HG03095 (cell line): ENCODE data around the gene EPHA8.

ENCODE experiments used
- ATAC-seq: cut with Tn5 transposase; IDR thresholded peaks from one replicate; pipeline ENCODE4 v1.9.1; 2021; ENCODE audit warnings: moderate library complexity; ENCODE audit not compliant: unreplicated experiment

The EPHA8 gene

GRCh38 chr1:22587247-22587646 lies 24.0 kb downstream of the EPHA8 start:
- no peak for ATAC-seq

DNA sequence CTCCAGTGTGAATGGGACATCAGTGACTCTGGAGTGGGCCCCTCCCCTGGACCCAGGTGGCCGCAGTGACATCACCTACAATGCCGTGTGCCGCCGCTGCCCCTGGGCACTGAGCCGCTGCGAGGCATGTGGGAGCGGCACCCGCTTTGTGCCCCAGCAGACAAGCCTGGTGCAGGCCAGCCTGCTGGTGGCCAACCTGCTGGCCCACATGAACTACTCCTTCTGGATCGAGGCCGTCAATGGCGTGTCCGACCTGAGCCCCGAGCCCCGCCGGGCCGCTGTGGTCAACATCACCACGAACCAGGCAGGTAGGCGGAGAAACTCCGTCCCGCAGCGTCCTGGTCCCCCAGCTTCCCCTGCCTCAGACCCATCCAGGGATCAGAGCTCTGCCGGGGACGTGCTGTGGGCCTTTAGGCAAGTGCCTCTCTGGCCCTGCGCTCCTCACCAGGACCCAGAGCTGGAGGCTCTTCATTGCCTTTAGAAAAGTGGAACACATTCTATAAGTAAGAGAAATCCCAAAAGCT lies 25.7 kb downstream of the EPHA8 start:
- no peak for ATAC-seq

DNA sequence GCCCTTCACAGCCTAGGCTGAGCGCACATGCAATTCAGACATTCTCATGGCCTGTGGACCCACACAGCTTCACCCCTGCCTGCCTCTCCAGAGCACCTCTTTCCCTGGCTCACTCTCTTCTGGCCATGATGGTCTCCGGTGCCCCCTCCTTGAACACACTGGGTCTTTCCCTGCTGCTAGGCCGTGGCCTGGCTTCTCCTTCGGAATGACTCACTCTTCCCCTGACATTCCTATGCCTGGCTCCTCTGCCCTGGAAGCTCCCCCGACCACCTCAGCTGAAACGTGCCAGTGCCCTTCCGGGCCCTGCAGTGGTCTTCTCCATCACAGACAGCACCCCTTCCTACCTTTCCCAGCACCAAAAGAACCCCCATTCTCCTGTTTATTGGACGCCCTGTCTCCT lies 28.3 kb downstream of the EPHA8 start:
- ATAC-seq = no peak

DNA sequence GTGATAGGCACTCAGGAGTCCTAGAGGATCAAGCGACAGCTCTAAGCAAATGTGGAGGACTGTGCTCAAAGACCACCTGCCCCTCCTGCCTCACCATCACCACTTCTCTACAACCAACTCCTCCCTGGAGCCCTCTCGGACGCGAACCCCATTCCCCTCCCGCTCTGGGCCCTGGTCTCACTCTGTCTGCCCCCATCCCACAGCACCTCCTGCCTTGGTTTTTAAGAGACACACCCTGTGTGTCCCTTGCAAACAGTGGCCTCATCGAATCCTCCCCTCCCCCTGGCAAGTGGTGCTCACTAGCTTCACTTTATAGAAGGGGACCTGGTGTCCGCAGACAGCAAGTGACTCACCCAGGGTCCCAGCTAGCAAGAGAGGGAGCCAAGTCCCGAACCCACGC lies 28.8 kb downstream of the EPHA8 start:
- ATAC-seq = no peak

- ATAC-seq = no peak
Observed at GRCh38 chr1:22592919-22593790, 29.9 kb downstream of the EPHA8 start.

GRCh38 chr1:22594396-22594795 lies 31.1 kb downstream of the EPHA8 start:
- ATAC-seq = no peak

GRCh38 chr1:22595108-22595507 lies 31.8 kb downstream of the EPHA8 start:
- ATAC-seq = no peak

DNA sequence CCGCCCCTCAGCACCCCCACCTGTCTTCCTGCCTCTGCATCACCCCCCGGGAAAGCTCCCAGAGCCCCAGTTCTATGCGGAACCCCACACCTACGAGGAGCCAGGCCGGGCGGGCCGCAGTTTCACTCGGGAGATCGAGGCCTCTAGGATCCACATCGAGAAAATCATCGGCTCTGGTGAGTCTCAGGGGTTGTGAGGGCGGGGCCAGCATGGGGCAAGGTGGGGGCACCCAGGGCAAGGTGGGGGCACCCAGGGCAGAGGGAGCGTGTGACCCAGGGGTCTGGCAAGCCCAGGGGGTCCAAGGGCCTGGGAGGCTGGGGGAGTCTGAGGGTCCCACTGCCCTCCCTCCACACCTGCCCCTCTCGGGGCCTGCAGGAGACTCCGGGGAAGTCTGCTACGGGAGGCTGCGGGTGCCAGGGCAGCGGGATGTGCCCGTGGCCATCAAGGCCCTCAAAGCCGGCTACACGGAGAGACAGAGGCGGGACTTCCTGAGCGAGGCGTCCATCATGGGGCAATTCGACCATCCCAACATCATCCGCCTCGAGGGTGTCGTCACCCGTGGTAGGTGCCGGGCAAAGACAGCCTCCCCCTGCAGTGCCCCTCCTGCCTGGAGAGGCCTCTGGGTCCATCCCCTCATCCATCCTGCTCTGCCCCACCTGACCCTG lies 34.1 kb downstream of the EPHA8 start:
- ATAC-seq = no peak

DNA sequence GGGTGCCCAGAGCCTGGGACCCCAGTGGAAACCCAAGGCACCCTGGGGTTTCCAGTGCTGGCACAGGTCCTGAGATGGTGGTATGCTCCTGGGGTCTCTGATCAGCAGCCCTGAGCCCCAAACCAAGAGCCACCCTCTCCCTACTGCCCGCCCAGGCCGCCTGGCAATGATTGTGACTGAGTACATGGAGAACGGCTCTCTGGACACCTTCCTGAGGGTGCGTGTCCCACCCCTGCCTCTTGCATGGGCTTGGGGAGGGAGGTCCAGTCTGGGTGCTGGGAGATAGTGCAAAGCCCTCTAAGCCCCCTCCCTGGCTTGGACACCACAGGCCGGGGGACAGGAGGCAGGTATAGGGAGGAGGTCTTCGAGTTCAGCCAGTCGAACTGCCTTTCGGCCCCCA lies 34.7 kb downstream of the EPHA8 start:
- no peak for ATAC-seq

- ATAC-seq = no peak
Observed at GRCh38 chr1:22598736-22599135, 35.4 kb downstream of the EPHA8 start.

GRCh38 chr1:22600071-22600816 lies 37.0 kb downstream of the EPHA8 start:
- no peak for ATAC-seq

GRCh38 chr1:22600817-22601605 lies 37.7 kb downstream of the EPHA8 start:
- no peak for ATAC-seq

DNA sequence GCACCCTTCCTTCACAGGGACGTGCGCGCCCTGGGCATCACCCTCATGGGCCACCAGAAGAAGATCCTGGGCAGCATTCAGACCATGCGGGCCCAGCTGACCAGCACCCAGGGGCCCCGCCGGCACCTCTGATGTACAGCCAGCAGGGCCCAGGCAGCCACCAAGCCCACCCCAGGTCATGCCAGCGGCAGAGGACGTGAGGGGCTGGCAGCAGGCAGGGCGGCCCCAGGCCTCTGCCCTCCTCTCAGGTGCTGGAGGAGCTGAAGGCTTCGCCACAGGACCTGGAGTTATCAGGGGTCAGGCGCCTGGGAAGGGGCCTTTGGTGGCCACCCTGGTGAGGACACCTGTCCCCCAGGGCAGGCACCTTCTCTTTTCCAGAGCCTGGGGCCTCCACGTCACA lies 38.3 kb downstream of the EPHA8 start:
- ATAC-seq = no peak

- ATAC-seq = no peak
Observed at GRCh38 chr1:22602060-22602740, 38.9 kb downstream of the EPHA8 start.

DNA sequence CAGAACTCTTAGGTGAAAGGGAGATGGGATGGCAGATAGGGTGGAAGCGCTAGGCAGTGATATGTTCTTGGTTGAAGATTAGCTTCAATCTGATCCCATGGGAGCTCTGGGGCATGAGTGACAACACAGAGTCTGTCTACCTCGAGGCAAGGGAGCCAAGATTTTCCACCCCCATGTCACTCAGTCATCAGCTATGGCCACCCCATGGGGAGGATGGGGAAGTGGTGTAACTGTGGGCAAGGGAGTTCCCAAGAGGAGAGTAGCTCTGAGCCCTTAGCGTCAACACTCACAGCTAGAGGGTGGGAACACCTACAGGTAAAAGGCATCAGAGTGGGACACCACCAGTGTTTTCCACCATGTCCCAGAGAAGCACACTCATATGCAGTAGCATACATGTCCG lies 42.9 kb downstream of the EPHA8 start:
- ATAC-seq = no peak

- no peak for ATAC-seq
Observed at GRCh38 chr1:22607154-22607553, 43.9 kb downstream of the EPHA8 start.

DNA sequence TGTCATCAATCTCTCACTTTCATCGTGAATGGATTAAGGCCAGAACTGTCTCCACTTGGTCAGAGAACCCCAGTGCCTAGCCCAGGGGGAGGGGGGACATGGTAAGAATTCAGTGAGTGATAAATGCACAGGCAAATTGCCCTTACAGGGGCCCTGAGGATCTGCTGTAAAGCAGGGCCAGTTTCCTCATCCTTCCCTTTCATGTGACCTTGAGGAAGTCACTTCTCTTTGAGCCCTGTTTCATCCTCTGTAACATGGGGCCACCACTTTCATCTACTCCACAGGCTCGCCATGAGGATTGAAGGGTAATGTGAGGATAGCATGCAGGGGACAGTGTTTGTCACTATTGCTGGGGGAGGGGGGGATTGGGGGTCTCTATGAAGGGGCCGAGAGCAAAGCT lies 45.1 kb downstream of the EPHA8 start:
- no peak for ATAC-seq

GRCh38 chr1:22609291-22609690 lies 46.0 kb downstream of the EPHA8 start:
- ATAC-seq = no peak

DNA sequence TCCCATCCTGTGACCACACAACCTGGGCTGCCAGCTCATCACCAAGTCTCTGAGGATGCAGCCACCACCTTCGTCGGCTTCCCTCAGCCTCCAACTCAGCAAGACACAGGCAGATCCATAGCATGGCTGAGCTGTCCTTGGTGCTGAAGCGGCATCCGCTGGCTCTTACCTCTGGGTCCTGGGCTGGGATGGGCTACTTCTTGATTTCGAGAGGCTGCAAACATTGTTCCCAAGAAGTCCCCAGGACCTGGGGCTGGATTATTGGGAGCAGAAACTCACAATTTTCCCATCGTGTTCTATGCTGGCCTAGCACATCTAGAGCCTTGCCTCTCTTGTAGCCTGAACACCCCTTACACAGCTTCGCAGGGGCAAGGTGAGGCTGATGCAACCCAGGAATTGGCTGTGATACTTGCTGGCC lies 48.2 kb downstream of the EPHA8 start:
- ATAC-seq = no peak
